ENCODE results near the gene ECE2. TPM values are rescaled to one million over a fixed set of nuclear protein-coding genes. Genes with fewer than 3 reads are reported as not detected.

The ECE2 gene
- total RNA-seq, 1 donor from 2014 or later, result not detected

- Histone ChIP-seq H3K4me3 (peak overlapping the region; percentile 87), H3K27ac (replicated peaks) (peak overlapping the region; percentile 82), H3K4me1 (peaks cover 28% of the 10 kb centered on the region), H3K27me3 (ENCODE audit: low read depth) (no peaks in the 10 kb centered on the region), H3K36me3 (peaks cover 47% of the 10 kb centered on the region), H3K9me3 (replicated peaks) (no peaks in the 10 kb centered on the region)
- TF ChIP-seq CTCF (IDR thresholded peaks at IDR 0.05; ENCODE audit: borderline replicate concordance), result no peak
- no peak for DNase-seq
- intact Hi-C loops (cut with micrococcal nuclease), result no loop called here
These were observed 23.9 kb downstream of the ECE2 start for GRCh38 chr3:184299488-184300377.

- Histone ChIP-seq H3K27me3 (ENCODE audit: low read depth) (no peaks in the 10 kb centered on the region), H3K4me1 (peaks cover 28% of the 10 kb centered on the region), H3K27ac (replicated peaks) (no peak overlapping the region), H3K9me3 (replicated peaks) (no peaks in the 10 kb centered on the region), H3K36me3 (peaks cover 53% of the 10 kb centered on the region), H3K4me3 (peak overlapping the region; percentile 87)
- intact Hi-C loops (cut with micrococcal nuclease), result no loop called here
- no peak for DNase-seq
- TF ChIP-seq CTCF (IDR thresholded peaks at IDR 0.05; ENCODE audit: borderline replicate concordance), result no peak
These were observed 24.5 kb downstream of the ECE2 start for GRCh38 chr3:184300378-184300720.

GRCh38 chr3:184305577-184305976 lies 29.8 kb downstream of the ECE2 start:
- Histone ChIP-seq H3K4me3 (no peak overlapping the region), H3K4me1 (peaks cover 8% of the 10 kb centered on the region), H3K27me3 (ENCODE audit: low read depth) (no peaks in the 10 kb centered on the region), H3K36me3 (peaks cover 88% of the 10 kb centered on the region), H3K27ac (replicated peaks) (no peak overlapping the region), H3K9me3 (replicated peaks) (no peaks in the 10 kb centered on the region)
- TF ChIP-seq CTCF (IDR thresholded peaks at IDR 0.05; ENCODE audit: borderline replicate concordance), result peak; percentile 41
- intact Hi-C loops (cut with micrococcal nuclease), result no loop called here
- no peak for DNase-seq

- Histone ChIP-seq H3K4me3 (no peak overlapping the region), H3K27ac (replicated peaks) (no peak overlapping the region), H3K27me3 (ENCODE audit: low read depth) (no peaks in the 10 kb centered on the region), H3K9me3 (replicated peaks) (no peaks in the 10 kb centered on the region), H3K36me3 (peaks cover 79% of the 10 kb centered on the region), H3K4me1 (no peaks in the 10 kb centered on the region)
- intact Hi-C loops (cut with micrococcal nuclease), result no loop called here
- no peak for DNase-seq
- TF ChIP-seq CTCF (IDR thresholded peaks at IDR 0.05; ENCODE audit: borderline replicate concordance), result no peak
These were observed 30.6 kb downstream of the ECE2 start for GRCh38 chr3:184306341-184306972.

DNA sequence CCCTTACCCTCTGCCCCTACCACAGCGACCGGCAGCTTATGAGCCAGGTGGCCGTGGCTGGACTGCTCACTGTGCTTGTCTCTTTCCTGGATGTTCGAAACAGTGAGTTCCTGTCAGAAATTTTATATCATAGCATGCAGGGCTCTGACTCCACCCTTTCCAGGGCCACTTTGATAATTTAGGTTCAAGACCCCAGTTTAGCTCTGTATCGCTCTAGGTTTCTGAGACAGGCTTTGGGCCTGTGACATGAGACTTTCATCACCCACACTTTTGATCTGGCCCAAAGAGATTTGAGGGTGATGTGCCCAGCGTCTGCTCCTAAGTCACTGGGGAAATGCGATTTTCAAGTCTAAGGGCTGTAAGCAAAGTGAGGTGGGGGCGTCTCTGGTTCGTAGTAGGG lies 32.1 kb downstream of the ECE2 start:
- H3K4me3 ChIP-seq, result no peak overlapping the region
- H3K27me3 ChIP-seq (ENCODE audit: low read depth), result no peaks in the 10 kb centered on the region
- no peaks in the 10 kb centered on the region for H3K9me3 ChIP-seq (replicated peaks)
- no peaks in the 10 kb centered on the region for H3K4me1 ChIP-seq
- intact Hi-C loops (cut with micrococcal nuclease), result no loop called here
- no peak overlapping the region for H3K27ac ChIP-seq (replicated peaks)
- DNase-seq, result no peak
- TF ChIP-seq CTCF (IDR thresholded peaks at IDR 0.05; ENCODE audit: borderline replicate concordance), result no peak
- peaks cover 64% of the 10 kb centered on the region for H3K36me3 ChIP-seq

Measured in left ventricle myocardium inferior (tissue), 1 donor.